CD4-positive, alpha-beta T cell treated with Interleukin-21 for 1 hour (primary cell): ENCODE data around the gene SF3A1.
"Not testable (repeated sequence)": the region's sequence is repeated elsewhere in the genome, so short reads cannot be mapped to it uniquely, and the experiment has no call there.

Experiments
- DNase-seq: peaks from one replicate; pipeline ENCODE4 v3.0.0-alpha.2; 2020

SF3A1 gene

DNA sequence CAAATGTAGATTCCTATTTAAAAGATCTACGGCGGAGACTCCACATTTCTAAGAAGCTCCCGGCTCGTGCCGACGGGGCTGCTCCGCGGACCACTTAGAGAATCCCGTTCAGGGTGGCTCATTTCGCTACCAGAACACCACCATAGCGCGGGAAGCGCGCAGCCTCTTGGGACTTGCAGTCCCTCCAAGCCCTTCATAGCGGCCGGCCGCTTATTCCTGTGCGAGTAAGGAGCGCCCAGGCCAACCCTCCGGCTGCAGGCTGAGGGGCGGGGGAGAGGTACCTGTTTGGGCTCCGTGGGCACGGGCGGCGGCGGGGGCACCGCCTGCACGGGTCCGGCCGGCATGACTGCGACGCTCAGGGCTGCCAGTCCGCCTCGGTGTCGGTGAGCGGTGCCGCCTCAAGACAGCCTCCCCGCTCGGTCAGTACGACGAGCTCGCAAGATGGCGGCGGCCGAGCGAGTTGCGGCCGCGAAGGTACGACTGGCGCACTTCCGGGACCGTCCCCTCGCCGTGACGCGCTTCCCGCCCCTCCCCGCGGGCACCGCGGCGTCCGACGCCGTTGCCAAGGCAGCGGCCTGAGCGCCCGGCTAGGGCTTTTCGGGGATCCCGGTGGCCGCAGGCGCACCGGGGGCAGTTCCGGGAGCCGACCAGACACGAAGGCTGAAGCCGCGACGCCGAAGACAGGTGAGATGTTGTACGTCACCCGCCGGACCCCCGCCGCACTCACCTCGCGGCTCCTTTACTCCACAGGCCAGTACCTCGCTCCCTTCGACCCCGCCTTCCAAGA lies at the start of gene SF3A1, which contains the start of gene CCDC157:
Gene SF3A1, minus strand, starts transcription at position 446 of the 787 bp plus-strand sequence. Its CDS starts 102 bp downstream, at position 344.
Gene CCDC157, plus strand, starts transcription at position 559 of the 787 bp plus-strand sequence. CDS start 8,994 bp downstream, outside the sequence.
- DNase-seq, result peak; percentile 87

- DNase-seq, result no peak
Measured at GRCh38 chr22:30406400-30406799, 49.7 kb upstream of the SF3A1 start.

DNA sequence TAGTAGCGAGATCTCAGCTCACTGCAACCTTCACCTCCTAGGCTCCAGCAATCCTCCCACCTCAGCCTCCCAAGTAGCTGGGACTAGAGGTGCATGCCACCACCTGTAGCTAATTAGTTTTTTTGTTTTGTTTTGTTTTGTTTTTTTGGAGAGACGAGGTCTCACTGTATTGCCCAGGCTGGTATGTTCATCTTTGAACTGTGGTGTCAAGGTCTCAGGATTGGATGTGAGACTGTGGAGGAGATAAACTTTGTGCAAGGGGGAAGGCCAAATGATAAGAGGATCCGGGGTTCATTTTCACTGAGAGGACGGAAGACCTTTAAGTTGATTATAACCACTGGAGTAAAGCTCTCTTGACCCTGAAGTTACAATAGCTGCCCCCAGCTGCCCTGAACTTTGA lies 49.0 kb upstream of the SF3A1 start:
- no peak for DNase-seq

DNA sequence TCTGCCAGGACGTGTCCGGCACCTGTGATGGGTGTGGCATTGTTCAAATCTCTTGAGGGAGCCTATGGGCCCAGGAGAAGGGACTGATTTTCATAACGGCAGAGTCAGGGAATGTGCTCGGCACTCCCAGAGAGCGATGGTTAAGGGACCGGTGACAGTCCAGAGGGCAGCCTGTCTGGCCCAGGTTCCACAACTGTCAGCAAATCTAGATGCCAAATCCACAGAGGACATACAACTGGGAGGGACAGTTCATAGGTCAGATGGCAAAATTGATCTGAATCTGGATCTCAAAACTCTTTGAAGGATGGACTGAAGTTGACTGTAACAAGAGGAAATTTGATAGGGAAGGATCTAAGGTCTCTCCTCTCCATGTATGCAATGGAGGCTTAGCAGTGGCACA lies 47.6 kb upstream of the SF3A1 start:
- no peak for DNase-seq

DNA sequence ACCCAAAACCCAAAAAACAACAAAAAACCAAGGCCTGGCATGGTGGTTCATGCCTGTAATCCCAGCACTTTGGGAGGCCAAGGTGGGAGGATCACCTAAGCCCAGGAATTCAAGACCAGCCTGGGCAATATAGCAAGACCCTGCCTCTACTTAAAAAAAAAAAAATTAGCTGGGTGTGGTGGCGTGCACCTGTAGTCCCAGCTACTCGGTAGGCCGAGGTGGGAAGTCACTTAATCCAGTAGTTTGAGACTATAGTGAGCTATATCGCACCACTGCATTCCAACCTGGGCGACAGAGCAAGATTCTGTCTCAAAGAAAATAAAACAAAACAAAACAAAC lies 46.0 kb upstream of the SF3A1 start:
- DNase-seq, result not testable (repeated sequence)

- DNase-seq, result no peak
Measured at GRCh38 chr22:30402028-30402765, 45.5 kb upstream of the SF3A1 start.

DNA sequence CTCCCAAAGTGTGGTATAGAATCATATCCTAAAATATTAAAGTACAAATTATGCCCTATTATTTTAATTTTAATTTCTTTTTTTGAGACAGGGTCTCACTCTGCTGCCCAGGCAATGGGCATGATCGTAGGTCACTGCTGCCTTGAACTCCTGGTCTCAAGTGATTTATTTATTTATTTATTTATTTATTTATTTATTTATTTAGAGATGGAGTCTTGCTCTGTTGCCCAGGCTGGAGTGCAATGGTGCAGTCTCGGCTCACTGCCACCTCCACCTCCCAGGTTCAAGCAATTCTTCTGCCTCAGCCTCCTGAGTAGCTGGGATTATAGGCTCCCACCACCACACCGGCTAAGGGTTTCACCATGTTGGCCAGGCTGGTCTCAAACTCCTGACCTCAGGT lies 44.3 kb upstream of the SF3A1 start:
- DNase-seq, result not testable (repeated sequence)

GRCh38 chr22:30400159-30400558 lies 43.5 kb upstream of the SF3A1 start:
- no peak for DNase-seq

- no peak for DNase-seq
Measured at GRCh38 chr22:30399718-30400117, 43.0 kb upstream of the SF3A1 start.

GRCh38 chr22:30398685-30399680 lies 42.3 kb upstream of the SF3A1 start:
- peak; percentile 10 for DNase-seq

- no peak for DNase-seq
Measured at GRCh38 chr22:30397656-30398635, 41.3 kb upstream of the SF3A1 start.

- peak; percentile 60 for DNase-seq
Measured at GRCh38 chr22:30396871-30397655, 40.4 kb upstream of the SF3A1 start, which contains the start of gene SEC14L2. Gene SEC14L2 (plus strand): TSS chr22:30397018. CDS start chr22:30397117, 99 bp downstream.

DNA sequence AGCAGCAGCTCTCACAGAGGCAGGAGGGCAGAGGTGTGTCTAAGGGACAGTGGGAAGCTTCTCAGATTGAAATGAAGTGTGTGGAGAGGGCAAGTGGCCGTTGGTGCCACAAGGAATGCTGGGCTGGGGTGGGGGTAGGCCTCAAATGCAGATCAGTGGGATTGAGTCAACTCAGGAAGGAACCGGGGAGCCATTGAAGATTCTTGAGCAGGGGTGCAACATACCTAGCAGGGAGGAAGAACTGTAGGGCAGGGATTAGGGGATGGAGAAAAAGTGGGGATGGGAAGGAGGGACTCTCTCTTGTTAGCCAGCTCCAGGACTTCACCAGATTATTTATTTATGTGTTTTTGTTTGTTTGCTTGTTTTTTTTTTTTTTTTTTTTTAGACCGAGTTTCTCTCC lies 37.2 kb upstream of the SF3A1 start:
- no peak for DNase-seq

DNA sequence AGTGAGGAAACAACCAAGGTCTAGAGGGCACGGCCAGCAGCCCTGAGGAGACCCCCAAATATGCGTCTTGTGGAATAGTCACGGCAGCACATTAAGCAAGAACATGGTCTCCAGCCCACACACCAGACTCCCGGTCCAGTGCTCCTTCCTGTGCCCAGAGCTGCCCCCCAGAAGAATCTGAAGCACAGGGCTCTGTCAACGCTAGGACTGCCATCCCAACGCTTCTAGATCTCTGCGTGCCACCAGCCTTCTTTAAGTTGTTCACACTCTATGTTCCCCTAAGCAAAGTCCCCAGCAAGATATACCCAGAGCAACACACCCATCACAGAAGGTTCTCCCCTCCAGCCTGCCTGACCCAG lies 36.6 kb upstream of the SF3A1 start:
- DNase-seq, result no peak

GRCh38 chr22:30392661-30393321 lies 36.1 kb upstream of the SF3A1 start:
- DNase-seq, result no peak

DNA sequence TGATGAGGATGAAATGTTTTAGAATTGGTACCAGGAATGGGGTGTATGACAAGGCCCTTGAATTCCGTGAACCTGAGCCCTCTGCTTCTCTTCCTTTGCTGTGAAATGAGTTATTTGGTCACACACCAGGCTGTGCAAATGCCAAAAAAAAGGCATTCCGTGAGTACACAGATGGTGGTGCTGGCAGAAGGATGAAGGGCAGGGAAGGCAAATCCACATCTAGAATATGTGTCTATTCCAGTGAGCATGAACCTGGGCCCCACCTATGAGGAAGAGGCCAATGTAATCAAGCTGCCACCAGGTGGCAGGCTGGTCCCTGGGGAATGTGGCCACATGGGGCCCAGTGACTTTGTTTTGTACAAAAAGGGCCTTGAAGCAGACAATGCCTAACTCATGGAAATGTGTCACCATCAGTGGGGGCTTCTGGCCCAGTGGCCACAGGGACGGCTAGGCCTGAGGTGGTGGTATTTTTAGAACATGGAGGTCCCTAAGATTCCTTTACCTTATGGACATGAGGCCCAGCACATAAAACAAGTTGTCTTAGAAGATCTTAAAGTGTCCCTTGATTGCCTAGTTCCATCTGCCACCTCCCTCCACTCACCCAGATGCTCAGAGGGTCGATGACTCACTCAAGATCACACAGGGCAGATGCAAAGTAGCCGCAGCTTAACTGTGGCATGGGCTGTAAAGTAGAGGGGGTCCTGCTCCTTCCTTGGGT lies 34.4 kb upstream of the SF3A1 start:
- DNase-seq, result peak; percentile 84

GRCh38 chr22:30386960-30387827 lies 30.5 kb upstream of the SF3A1 start, which contains the start of gene RNF215:
Gene RNF215 (minus strand): TSS chr22:30387411. CDS start chr22:30387313, 98 bp downstream.
- peak; percentile 79 for DNase-seq

- DNase-seq, result no peak
Measured at GRCh38 chr22:30386608-30386959, 29.9 kb upstream of the SF3A1 start.
